Measurements from ENCODE around the gene CELF2.

CELF2 gene

GRCh38 chr10:11147722-11148121, 130.1 kb downstream of the CELF2 start:
- no peak for DNase-seq (ENCODE audit: low read depth)
- no peak overlapping the region for H3K4me3 ChIP-seq (ENCODE audit: control insufficient read depth, low read depth, low read length)
- no peak for TF ChIP-seq CTCF (conservative IDR thresholded peaks at IDR 0.05; ENCODE audit: control insufficient read depth, insufficient read depth, low read depth, low read length)

DNA sequence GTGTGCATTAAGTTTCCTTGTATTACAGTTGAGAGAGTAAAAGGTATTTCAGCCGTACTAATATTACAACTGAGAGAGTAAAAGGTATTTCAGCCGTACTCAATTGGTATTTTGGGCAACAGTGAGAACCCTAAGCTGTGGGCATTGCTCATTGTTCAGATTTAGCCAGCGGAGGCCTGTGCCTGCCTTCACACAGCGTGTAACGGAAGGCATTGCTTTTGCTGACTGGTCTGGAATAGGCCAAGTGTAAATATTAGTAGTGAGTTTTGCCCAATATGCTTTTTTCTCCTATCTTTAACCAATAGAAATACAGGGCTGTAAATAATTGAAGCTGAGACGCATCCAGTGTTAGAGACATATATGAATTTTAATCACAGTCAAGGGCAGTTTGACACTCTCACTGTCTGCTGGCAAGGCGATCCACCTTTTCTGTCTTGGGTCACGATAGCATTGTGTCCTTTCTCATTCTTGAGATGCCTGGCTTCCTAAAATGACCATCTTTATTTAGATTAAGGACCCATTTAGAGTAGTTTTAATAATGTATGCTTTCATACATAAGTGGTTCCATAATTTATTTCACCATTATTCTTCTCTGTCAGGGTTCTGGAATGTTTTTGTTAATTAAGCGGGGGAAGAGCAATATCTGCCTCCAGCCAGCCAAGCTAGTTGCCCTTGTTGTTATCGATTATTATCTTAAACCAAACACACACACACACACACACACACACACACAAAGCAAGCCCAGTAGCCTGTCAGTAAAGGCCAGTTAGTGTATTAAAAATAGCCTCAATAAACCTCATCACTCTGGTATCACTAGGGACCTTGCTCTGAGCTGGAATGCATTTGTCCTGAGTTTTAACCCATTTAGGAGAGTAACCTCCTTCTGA, 130.7 kb downstream of the CELF2 start:
- no peak for DNase-seq (ENCODE audit: low read depth)
- no peak for TF ChIP-seq CTCF (conservative IDR thresholded peaks at IDR 0.05; ENCODE audit: control insufficient read depth, insufficient read depth, low read depth, low read length)
- H3K4me3 ChIP-seq (ENCODE audit: control insufficient read depth, low read depth, low read length) = no peak overlapping the region

GRCh38 chr10:11149807-11150141, 132.1 kb downstream of the CELF2 start:
- no peak for TF ChIP-seq CTCF (conservative IDR thresholded peaks at IDR 0.05; ENCODE audit: control insufficient read depth, insufficient read depth, low read depth, low read length)
- H3K4me3 ChIP-seq (ENCODE audit: control insufficient read depth, low read depth, low read length) = no peak overlapping the region
- peak; percentile 22 for DNase-seq (ENCODE audit: low read depth)

- no peak for DNase-seq (ENCODE audit: low read depth)
- TF ChIP-seq CTCF (conservative IDR thresholded peaks at IDR 0.05; ENCODE audit: control insufficient read depth, insufficient read depth, low read depth, low read length) = no peak
- no peak overlapping the region for H3K4me3 ChIP-seq (ENCODE audit: control insufficient read depth, low read depth, low read length)
These were observed 132.6 kb downstream of the CELF2 start for GRCh38 chr10:11150231-11150731.

GRCh38 chr10:11150879-11151415, 133.3 kb downstream of the CELF2 start:
- no peak for DNase-seq (ENCODE audit: low read depth)
- TF ChIP-seq CTCF (conservative IDR thresholded peaks at IDR 0.05; ENCODE audit: control insufficient read depth, insufficient read depth, low read depth, low read length) = no peak

DNA sequence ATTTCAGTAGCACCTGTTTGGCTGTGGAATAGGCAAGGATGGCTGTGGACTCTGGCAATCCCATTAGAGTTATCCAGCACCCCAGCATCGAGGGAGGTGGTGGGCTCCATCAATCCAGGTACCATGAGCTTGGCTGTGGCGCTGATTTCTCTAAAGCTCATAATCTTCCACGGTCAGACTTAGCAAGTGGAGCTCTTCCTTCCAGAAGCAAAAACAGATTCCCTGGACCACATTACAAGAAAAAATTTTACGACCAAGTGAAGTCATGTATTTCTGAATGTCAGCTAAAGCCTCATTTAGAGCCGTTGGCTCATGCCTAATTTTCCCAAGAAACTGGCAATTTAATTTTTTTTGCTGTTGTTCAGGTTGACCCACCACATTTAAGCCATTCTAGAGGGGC, 135.1 kb downstream of the CELF2 start:
- no peak overlapping the region for H3K4me3 ChIP-seq (ENCODE audit: control insufficient read depth, low read depth, low read length)
- no peak for TF ChIP-seq CTCF (conservative IDR thresholded peaks at IDR 0.05; ENCODE audit: control insufficient read depth, insufficient read depth, low read depth, low read length)
- DNase-seq (ENCODE audit: low read depth) = no peak

More at GRCh38 chr10:11150879-11151415, 133.3 kb downstream of the CELF2 start:
- H3K4me3 ChIP-seq (ENCODE audit: control insufficient read depth, low read depth, low read length) = no peak overlapping the region

All from fibroblast of mammary gland (primary cell).